Measurements from ENCODE around the gene FIGLA. TPM values are rescaled to one million over a fixed set of nuclear protein-coding genes. Genes with fewer than 3 reads are reported as not detected.

The FIGLA gene
- total and polyA plus RNA-seq, 2 donors (not counting 1 experiment from before 2014, with no cell fraction given) = not detected

DNA sequence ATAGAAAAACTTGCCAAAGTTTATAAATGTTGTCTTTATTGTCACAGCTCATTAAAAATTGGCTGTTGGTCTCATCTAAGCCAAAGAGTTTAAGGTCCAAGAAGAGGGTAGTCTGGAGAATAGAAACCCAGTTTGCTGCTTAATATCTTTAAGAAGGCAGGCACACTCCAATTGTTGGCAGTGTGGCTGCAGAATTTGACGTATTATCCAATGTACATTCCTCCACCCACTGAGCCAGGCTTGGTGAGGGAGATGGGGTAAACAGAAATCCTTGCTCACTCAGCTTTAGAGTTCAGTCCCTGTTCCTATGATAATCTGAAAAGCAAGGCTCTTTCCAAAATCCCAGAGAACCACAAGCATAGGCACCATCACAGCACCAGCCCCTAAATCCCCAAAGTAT, 11.8 kb downstream of the FIGLA start:
- WGBS (ENCODE audit: insufficient coverage) = 100% methylated on average over 1 of the region's 1 CpG
- H3K4me2 ChIP-seq (replicated peaks; ENCODE audit: low read depth, low read length, poor library complexity, severe bottlenecking) = no peak overlapping the region
- POLR2A ChIA-PET = no interaction called here
- DNase-seq = no peak
- no peak overlapping the region for H2AFZ ChIP-seq (ENCODE audit: insufficient read depth, low read depth, low read length, poor library complexity, severe bottlenecking)
- peaks cover 56% of the 10 kb centered on the region for H3K27me3 Mint-ChIP-seq
- H3K79me2 ChIP-seq (ENCODE audit: control insufficient read depth, insufficient read depth, low read length) = no peaks in the 10 kb centered on the region
- H3K27ac Mint-ChIP-seq = no peak overlapping the region
- H3K36me3 ChIP-seq (replicated peaks in 1 of 2; ENCODE audit: control extremely low read depth in 1 of 2, control insufficient read depth in 1 of 2, extremely low read depth in 1 of 2, insufficient read depth in 2 of 2, low read length in 1 of 2) = no peaks in the 10 kb centered on the region
- H4K20me1 ChIP-seq (ENCODE audit: control insufficient read depth, insufficient read depth, low read length, poor library complexity, severe bottlenecking) = no peaks in the 10 kb centered on the region
- no peak overlapping the region for H3K4me3 Mint-ChIP-seq
- H3K9me3 ChIP-seq (ENCODE audit: control extremely low read depth in 1 of 3, control insufficient read depth in 2 of 3, insufficient read depth in 1 of 3, low read length in 2 of 3) = peaks cover 0 to 4% (median 2%) of the 10 kb centered on the region in 3 donors
- no peaks in the 10 kb centered on the region for H3K4me1 Mint-ChIP-seq
- no peak overlapping the region for H3K4me3 ChIP-seq (ENCODE audit: control extremely low read depth in 1 of 5, extremely low read depth in 1 of 5, insufficient read depth in 1 of 5, low read depth in 2 of 5, low read length in 4 of 5)
- H3K27ac ChIP-seq (ENCODE audit: low read length in 2 of 2) = no peak overlapping the region
- intact Hi-C loops (cut with micrococcal nuclease) = no loop called here
- no peaks in the 10 kb centered on the region for H3K4me1 ChIP-seq (ENCODE audit: control insufficient read depth in 2 of 2, insufficient read depth in 2 of 2, low read length in 2 of 2)
- ATAC-seq (ENCODE audit: low read depth) = no peak
- CTCF ChIA-PET = interaction anchor here (0.9 to 1.0 kb wide), 2 partner anchors 11 to 31 kb away, joined by 3 to 4 read pairs; no protein-coding TSS in a partner anchor
- no peak for TF ChIP-seq EZH2 (IDR thresholded peaks at IDR 0.05; ENCODE audit: borderline replicate concordance, insufficient read depth, low read depth, low read length, poor library complexity, severe bottlenecking)
- TF ChIP-seq, protein P1, sequence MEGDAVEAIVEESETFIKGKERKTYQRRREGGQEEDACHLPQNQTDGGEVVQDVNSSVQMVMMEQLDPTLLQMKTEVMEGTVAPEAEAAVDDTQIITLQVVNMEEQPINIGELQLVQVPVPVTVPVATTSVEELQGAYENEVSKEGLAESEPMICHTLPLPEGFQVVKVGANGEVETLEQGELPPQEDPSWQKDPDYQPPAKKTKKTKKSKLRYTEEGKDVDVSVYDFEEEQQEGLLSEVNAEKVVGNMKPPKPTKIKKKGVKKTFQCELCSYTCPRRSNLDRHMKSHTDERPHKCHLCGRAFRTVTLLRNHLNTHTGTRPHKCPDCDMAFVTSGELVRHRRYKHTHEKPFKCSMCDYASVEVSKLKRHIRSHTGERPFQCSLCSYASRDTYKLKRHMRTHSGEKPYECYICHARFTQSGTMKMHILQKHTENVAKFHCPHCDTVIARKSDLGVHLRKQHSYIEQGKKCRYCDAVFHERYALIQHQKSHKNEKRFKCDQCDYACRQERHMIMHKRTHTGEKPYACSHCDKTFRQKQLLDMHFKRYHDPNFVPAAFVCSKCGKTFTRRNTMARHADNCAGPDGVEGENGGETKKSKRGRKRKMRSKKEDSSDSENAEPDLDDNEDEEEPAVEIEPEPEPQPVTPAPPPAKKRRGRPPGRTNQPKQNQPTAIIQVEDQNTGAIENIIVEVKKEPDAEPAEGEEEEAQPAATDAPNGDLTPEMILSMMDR (IDR thresholded peaks at IDR 0.05) = no peak
- peaks cover 5% of the 10 kb centered on the region for H3K9me3 Mint-ChIP-seq (ENCODE audit: insufficient read depth)
- H3K9ac ChIP-seq (ENCODE audit: low read length) = no peak overlapping the region
- H3K27me3 ChIP-seq (replicated peaks in 1 of 4; ENCODE audit: control extremely low read depth in 1 of 4, control insufficient read depth in 3 of 4, insufficient read depth in 4 of 4, low read length in 3 of 4) = peaks cover 0 to 23% (median 14%) of the 10 kb centered on the region in 4 experiments

DNA sequence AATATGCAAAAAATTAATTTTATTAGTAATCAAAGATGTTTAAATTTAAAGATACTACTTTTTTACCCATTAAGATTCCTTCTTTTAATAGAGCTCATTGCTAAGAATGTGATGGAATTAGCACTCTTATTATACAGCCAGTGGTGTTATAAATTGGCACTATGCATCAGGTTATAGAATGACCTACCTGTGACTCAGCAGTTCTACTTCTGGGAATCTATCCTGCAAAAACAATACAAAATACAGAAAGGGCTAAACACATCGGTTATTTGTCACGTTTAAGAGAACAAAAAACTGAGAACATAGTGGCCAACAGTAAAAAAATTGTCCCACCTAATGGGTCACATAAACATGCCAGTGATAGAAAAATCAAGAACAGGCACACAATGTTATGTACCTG, 13.0 kb downstream of the FIGLA start:
- Histone ChIP-seq H3K27ac (ENCODE audit: low read length in 2 of 2) (no peak overlapping the region), H3K4me3 (ENCODE audit: control extremely low read depth in 1 of 5, extremely low read depth in 1 of 5, insufficient read depth in 1 of 5, low read depth in 2 of 5, low read length in 4 of 5) (no peak overlapping the region), H3K9ac (ENCODE audit: low read length) (no peak overlapping the region), H3K4me2 (replicated peaks; ENCODE audit: low read depth, low read length, poor library complexity, severe bottlenecking) (no peak overlapping the region), H3K4me1 (ENCODE audit: control insufficient read depth in 2 of 2, insufficient read depth in 2 of 2, low read length in 2 of 2) (no peaks in the 10 kb centered on the region), H2AFZ (ENCODE audit: insufficient read depth, low read depth, low read length, poor library complexity, severe bottlenecking) (no peak overlapping the region), H3K79me2 (ENCODE audit: control insufficient read depth, insufficient read depth, low read length) (no peaks in the 10 kb centered on the region), H4K20me1 (ENCODE audit: control insufficient read depth, insufficient read depth, low read length, poor library complexity, severe bottlenecking) (no peaks in the 10 kb centered on the region), H3K27me3 (replicated peaks in 1 of 4; ENCODE audit: control extremely low read depth in 1 of 4, control insufficient read depth in 3 of 4, insufficient read depth in 4 of 4, low read length in 3 of 4) (peaks cover 0 to 34% (median 19%) of the 10 kb centered on the region in 4 experiments), H3K9me3 (ENCODE audit: control extremely low read depth in 1 of 3, control insufficient read depth in 2 of 3, insufficient read depth in 1 of 3, low read length in 2 of 3) (peaks cover 0 to 6% (median 3%) of the 10 kb centered on the region in 3 donors), H3K36me3 (replicated peaks in 1 of 2; ENCODE audit: control extremely low read depth in 1 of 2, control insufficient read depth in 1 of 2, extremely low read depth in 1 of 2, insufficient read depth in 2 of 2, low read length in 1 of 2) (no peaks in the 10 kb centered on the region)
- H3K4me3 Mint-ChIP-seq = no peak overlapping the region
- ChIA-PET CTCF (interaction anchor here (1.6 kb wide), 1 partner anchor 12 kb away, joined by 4 read pairs; no protein-coding TSS in a partner anchor), POLR2A (no interaction called here)
- peaks cover 9% of the 10 kb centered on the region for H3K9me3 Mint-ChIP-seq (ENCODE audit: insufficient read depth)
- TF ChIP-seq EZH2 (IDR thresholded peaks at IDR 0.05; ENCODE audit: borderline replicate concordance, insufficient read depth, low read depth, low read length, poor library complexity, severe bottlenecking) = no peak
- TF ChIP-seq, protein P1 (IDR thresholded peaks at IDR 0.05) = no peak
- WGBS (ENCODE audit: insufficient coverage) = no CpG with 5 or more reads among the region's 2 CpGs
- H3K27me3 Mint-ChIP-seq = peaks cover 65% of the 10 kb centered on the region
- no peak overlapping the region for H3K27ac Mint-ChIP-seq
- no peak for DNase-seq
- H3K4me1 Mint-ChIP-seq = no peaks in the 10 kb centered on the region
- intact Hi-C loops (cut with micrococcal nuclease) = no loop called here
- no peak for ATAC-seq (ENCODE audit: low read depth)

Data from B cell (primary cell).